ENCODE results near the gene JADE1. TPM values are rescaled to one million over a fixed set of nuclear protein-coding genes. Genes with fewer than 3 reads are reported as not detected.

JADE1 gene
- polyA plus RNA-seq, 2 of the 4 experiments (the other 2 are of a cell fraction) = 23.7 to 54.6 TPM

DNA sequence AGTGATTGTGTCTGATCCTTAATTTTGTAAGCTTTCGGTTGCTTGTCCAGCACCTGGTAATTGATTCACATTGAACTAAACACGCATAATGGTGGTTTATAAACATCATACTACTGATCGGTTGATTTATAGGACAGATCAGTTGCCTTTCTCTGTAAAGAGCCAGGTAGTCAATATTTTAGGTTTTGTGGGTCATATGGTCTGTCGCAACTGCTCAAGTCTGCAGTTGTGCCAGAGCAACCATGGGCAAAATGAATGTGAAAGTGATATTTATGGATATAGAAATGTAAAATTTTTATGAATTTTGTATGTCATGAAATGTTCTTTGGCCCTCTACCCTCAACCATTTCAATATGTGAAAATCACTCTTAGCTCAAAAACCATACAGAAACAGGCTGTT is 8.9 kb downstream of the JADE1 start:
- DNase-seq (ENCODE audit: low read depth in 1 of 2, low spot score in 1 of 2) (no peak), ATAC-seq (no peak), FAIRE-seq (no peak)
- POLR2A ChIA-PET = no interaction called here
- peak overlapping the region; percentile 29 for H3K4me2 ChIP-seq
- TF ChIP-seq, protein P1, sequence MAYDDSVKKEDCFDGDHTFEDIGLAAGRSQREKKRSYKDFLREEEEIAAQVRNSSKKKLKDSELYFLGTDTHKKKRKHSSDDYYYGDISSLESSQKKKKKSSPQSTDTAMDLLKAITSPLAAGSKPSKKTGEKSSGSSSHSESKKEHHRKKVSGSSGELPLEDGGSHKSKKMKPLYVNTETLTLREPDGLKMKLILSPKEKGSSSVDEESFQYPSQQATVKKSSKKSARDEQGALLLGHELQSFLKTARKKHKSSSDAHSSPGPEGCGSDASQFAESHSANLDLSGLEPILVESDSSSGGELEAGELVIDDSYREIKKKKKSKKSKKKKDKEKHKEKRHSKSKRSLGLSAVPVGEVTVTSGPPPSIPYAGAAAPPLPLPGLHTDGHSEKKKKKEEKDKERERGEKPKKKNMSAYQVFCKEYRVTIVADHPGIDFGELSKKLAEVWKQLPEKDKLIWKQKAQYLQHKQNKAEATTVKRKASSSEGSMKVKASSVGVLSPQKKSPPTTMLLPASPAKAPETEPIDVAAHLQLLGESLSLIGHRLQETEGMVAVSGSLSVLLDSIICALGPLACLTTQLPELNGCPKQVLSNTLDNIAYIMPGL (CRISPR knock-in tag; IDR thresholded peaks at IDR 0.05; ENCODE audit: borderline replicate concordance) = no peak
- TF ChIP-seq HEYL (CRISPR knock-in tag; IDR thresholded peaks at IDR 0.05) = no peak
- TF ChIP-seq CHD4 (IDR thresholded peaks at IDR 0.05; ENCODE audit: borderline replicate concordance) = no peak
- no peak for TF ChIP-seq E2F6 (IDR thresholded peaks at IDR 0.05; ENCODE audit: borderline replicate concordance, low read depth)
- TF ChIP-seq RARB (CRISPR knock-in tag; IDR thresholded peaks at IDR 0.05) = no peak
- TF ChIP-seq EP300 (IDR thresholded peaks at IDR 0.05) = no peak
- TF ChIP-seq CBX8 (IDR thresholded peaks at IDR 0.05) = no peak
- no peak for TF ChIP-seq ZNF302 (CRISPR knock-in tag; IDR thresholded peaks at IDR 0.05)
- no peak for TF ChIP-seq JUN (IDR thresholded peaks at IDR 0.05)
- TF ChIP-seq JUNB (IDR thresholded peaks at IDR 0.05) = no peak
- no peak for TF ChIP-seq EHMT2 (IDR thresholded peaks at IDR 0.05; ENCODE audit: low read depth)
- no peak for TF ChIP-seq ZC3H11A (IDR thresholded peaks at IDR 0.05)
- TF ChIP-seq FOSB (CRISPR knock-in tag; IDR thresholded peaks at IDR 0.05) = no peak
- no peak for TF ChIP-seq HOXA7 (CRISPR knock-in tag; IDR thresholded peaks at IDR 0.05)
- TF ChIP-seq HES2 (IDR thresholded peaks at IDR 0.05) = no peak
- TF ChIP-seq MAX (IDR thresholded peaks at IDR 0.05) = no peak
- no peak for TF ChIP-seq TFCP2L1 (CRISPR knock-in tag; IDR thresholded peaks at IDR 0.05)
- no peak for TF ChIP-seq KDM1A (IDR thresholded peaks at IDR 0.05; ENCODE audit: low read depth)
- no peaks in the 10 kb centered on the region for H3K9me3 ChIP-seq
- WGBS (ENCODE audit: missing lambda C conversion rate) = 93% methylated on average over 4 of the region's 4 CpGs
- CTCF ChIA-PET = no interaction called here
- no peak overlapping the region for H3K4me3 ChIP-seq
- H3K4me1 ChIP-seq = peaks cover 91% of the 10 kb centered on the region
- 0 out of 6 replicates have a peak overlapping the region, but pooled peaks of 1 of the 2 experiments have one; percentile 50 for H3K27ac ChIP-seq

GRCh38 chr4:128819082-128819742 is 9.7 kb downstream of the JADE1 start:
- Histone ChIP-seq H3K9me3 (no peaks in the 10 kb centered on the region), H3K4me2 (peak overlapping the region; percentile 29), H3K4me1 (peaks cover 91% of the 10 kb centered on the region), H3K27ac (peak overlapping the region in 1 of 2 experiments; percentile 50; a peak in 1 of 6 replicates), H3K4me3 (no peak overlapping the region)
- WGBS (ENCODE audit: missing lambda C conversion rate) = 79% methylated on average over 6 of the region's 6 CpGs
- TF ChIP-seq TFCP2L1 (CRISPR knock-in tag; IDR thresholded peaks at IDR 0.05) = no peak
- TF ChIP-seq ZC3H11A (IDR thresholded peaks at IDR 0.05) = no peak
- TF ChIP-seq BHLHE40 (IDR thresholded peaks at IDR 0.05; ENCODE audit: low read depth, low read length) = no peak
- no peak for TF ChIP-seq E2F6 (IDR thresholded peaks at IDR 0.05; ENCODE audit: borderline replicate concordance, low read depth)
- TF ChIP-seq POLR2AphosphoS2 (conservative IDR thresholded peaks at IDR 0.05; ENCODE audit: low read length) = no peak
- TF ChIP-seq CHD2 (IDR thresholded peaks at IDR 0.05; ENCODE audit: low read length, partially characterized antibody) = no peak
- TF ChIP-seq MYC (IDR thresholded peaks at IDR 0.05; ENCODE audit: borderline replicate concordance, low read length) = no peak
- no peak for TF ChIP-seq RNF2 (IDR thresholded peaks at IDR 0.05; ENCODE audit: borderline replicate concordance, low read depth)
- no peak for TF ChIP-seq EP300 (IDR thresholded peaks at IDR 0.05)
- TF ChIP-seq RFX5 (IDR thresholded peaks at IDR 0.05) = no peak
- POLR2A ChIA-PET = no interaction called here
- FAIRE-seq (no peak), ATAC-seq (no peak; a peak in 1 of 6 replicates), DNase-seq (ENCODE audit: low read depth in 1 of 2, low spot score in 1 of 2) (no peak)
- CTCF ChIA-PET = interaction anchor here (1.2 kb wide), 1 partner anchor 245 kb away, joined by 4 read pairs; no protein-coding TSS in a partner anchor
